ENCODE measurements around the gene FAM20C.
"Not testable (repeated sequence)": the region's sequence is repeated elsewhere in the genome, so short reads cannot be mapped to it uniquely, and the experiment has no call there.

The FAM20C gene

DNA sequence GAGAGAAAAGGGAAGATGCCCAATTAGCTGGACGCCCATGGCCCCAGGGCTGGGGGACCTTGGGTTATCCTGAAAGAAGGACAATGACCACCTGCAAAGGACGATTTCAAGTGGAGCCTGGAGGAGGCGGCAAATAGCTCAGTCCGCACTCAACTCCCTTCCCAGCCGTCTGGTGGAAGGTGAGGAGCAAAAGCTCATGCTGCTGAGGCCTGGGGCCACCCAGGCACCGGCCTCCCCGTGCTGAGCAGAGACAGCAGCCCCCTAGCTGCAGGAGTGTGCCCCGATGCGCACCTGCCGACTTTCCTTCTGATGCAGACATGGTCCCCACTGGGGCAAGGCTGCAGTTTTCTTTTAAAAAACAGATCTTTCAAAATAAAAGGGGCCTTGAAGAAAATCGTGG lies 7.9 kb downstream of the FAM20C start:
- TF ChIP-seq, protein P1, sequence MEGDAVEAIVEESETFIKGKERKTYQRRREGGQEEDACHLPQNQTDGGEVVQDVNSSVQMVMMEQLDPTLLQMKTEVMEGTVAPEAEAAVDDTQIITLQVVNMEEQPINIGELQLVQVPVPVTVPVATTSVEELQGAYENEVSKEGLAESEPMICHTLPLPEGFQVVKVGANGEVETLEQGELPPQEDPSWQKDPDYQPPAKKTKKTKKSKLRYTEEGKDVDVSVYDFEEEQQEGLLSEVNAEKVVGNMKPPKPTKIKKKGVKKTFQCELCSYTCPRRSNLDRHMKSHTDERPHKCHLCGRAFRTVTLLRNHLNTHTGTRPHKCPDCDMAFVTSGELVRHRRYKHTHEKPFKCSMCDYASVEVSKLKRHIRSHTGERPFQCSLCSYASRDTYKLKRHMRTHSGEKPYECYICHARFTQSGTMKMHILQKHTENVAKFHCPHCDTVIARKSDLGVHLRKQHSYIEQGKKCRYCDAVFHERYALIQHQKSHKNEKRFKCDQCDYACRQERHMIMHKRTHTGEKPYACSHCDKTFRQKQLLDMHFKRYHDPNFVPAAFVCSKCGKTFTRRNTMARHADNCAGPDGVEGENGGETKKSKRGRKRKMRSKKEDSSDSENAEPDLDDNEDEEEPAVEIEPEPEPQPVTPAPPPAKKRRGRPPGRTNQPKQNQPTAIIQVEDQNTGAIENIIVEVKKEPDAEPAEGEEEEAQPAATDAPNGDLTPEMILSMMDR (IDR thresholded peaks at IDR 0.05; ENCODE audit: low read depth, low read length), result no peak
- H3K4me3 ChIP-seq (ENCODE audit: low read depth, low read length), result no peak overlapping the region

DNA sequence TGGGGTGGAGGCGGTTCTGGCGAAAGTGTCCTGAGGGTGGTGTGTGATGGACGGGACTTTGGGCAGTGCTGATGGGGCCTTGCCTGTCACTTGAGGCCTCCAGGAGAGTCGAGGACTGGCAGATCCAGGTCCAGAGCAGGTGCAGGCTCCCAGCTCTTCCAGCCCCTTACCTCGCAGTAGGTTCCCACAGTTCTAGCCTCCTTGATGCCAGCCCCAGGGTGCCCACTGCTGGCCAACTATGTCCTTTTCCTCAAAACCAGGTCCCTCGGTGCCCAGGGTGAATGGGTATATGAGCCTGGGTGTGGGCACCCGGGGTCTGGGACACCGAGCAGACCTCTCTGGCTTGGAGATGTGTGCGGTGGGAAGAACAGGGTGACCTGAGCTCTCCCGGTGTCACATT lies 8.3 kb downstream of the FAM20C start:
- no peak overlapping the region for H3K4me3 ChIP-seq (ENCODE audit: low read depth, low read length)
- TF ChIP-seq, protein P1 (IDR thresholded peaks at IDR 0.05; ENCODE audit: low read depth, low read length), result no peak

DNA sequence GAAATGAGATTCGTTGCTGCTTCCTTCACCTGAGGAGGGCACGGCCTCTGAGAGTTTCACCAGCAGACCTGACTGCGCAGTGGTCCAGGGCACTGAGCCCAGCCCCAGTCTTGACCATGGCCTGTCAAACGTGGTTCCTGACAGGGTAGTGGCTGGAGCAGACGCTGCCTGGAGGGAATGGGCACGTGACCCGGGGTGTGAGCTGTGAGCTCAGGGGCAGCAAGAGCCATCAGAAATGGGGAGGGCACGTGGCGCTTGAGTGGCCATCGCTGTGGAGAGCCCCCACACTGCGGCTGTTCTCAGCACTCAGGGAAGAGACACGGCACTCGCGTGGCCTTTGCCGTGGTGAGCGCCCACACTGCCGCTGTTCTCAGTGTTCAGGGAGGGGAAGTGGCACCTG lies 12.0 kb downstream of the FAM20C start:
- TF ChIP-seq, protein P1 (IDR thresholded peaks at IDR 0.05; ENCODE audit: low read depth, low read length), result no peak
- H3K4me3 ChIP-seq (ENCODE audit: low read depth, low read length), result no peak overlapping the region

DNA sequence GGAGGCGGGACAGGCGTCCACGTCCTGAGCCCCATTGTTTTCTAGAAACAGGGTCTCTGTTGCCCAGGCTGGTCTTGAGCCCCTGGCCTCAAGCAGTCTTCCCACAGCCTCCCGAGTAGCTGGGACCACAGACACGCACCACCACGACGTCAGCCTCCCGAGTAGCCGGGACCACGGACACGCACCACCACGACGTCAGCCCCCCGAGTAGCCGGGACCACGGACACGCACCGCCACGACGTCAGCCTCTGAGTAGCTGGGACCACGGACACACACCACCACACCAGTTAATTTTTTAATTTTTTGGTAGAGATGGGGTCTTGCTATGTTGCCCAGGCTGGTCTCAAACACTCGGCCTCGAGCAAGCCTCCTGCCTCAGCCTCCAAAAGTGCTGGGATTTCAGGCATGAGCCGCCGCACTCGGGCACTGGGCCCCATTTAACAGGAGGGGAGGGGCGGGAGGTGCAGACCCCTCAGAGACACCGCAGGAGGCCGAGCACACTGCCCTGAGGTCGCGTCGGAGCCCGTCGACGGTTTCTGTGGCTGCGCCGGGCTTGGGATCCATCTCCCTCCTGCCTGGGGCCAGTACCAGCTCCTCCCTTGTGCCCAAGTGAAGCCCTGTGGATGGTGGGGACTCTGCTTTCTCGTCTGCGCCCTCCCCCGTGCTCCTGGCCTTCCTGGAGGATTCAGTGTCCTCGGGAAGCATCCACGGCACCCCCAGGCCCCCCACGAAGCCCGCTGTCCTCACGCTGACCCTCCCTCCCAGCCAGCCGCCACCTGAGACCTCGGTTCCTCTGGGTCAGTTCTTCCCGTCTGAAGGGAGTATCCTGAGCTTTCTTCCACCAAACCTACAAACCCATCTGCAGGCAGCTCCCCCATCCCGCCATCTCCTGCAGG lies 13.0 kb downstream of the FAM20C start:
- TF ChIP-seq, protein P1 (IDR thresholded peaks at IDR 0.05; ENCODE audit: low read depth, low read length), result no peak
- H3K4me3 ChIP-seq (ENCODE audit: low read depth, low read length), result no peak overlapping the region

DNA sequence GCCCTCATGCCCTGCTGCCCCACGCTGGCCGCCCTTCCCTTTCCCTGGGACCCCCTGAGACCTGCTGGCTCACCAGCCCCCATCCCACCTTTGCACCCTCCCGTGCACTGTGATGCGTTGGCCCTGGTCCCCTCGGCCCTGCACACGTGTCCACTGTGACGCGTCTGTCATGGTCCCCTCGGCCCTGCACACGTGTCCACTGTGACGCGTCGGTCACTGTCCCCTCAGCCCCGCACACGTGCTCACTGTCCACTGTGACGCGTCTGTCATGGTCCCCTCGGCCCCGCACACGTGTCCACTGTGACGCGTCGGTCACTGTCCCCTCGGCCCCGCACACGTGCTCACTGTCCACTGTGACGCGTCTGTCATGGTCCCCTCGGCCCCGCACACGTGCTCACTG lies 14.0 kb downstream of the FAM20C start:
- H3K4me3 ChIP-seq (ENCODE audit: low read depth, low read length), result not testable (repeated sequence)

DNA sequence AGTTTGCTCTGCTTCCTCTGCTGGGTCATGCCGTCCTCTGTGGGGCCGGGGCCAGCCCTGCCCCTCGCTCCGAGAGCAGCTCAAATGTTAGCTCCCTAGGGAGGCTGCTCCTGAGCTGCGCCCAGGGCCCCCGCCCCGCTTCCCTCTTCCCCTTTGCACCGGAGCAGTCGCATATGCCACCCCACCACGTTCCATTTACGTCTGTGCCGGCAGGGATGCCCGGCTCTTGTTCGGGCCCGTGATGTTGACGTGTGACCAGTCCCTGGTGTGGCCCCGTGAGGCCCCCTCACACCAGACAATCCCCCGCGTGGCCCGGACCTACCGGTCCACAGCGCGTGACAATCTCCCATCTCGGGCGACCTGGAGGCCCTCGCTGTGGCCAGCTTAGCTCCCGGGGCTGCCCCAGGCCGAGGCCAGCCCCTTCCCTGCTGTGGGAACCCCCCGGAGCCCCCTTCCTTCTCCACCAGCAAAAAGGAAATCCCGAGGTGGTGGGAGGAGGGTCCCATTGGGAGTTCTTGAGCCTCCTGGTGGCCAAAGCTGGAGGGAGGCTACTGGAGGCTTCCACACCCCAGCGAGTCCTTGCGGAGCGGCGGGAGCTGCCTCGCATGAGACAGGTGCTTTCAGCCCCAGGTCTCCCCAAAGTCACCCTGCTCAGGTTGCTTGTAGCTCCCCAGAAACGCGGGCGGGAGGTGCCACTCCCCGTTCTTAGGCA lies 15.2 kb downstream of the FAM20C start:
- TF ChIP-seq, protein P1 (IDR thresholded peaks at IDR 0.05; ENCODE audit: low read depth, low read length), result peak; percentile 20; the same call in 1 of the 2 replicates
- no peak overlapping the region for H3K4me3 ChIP-seq (ENCODE audit: low read depth, low read length)

DNA sequence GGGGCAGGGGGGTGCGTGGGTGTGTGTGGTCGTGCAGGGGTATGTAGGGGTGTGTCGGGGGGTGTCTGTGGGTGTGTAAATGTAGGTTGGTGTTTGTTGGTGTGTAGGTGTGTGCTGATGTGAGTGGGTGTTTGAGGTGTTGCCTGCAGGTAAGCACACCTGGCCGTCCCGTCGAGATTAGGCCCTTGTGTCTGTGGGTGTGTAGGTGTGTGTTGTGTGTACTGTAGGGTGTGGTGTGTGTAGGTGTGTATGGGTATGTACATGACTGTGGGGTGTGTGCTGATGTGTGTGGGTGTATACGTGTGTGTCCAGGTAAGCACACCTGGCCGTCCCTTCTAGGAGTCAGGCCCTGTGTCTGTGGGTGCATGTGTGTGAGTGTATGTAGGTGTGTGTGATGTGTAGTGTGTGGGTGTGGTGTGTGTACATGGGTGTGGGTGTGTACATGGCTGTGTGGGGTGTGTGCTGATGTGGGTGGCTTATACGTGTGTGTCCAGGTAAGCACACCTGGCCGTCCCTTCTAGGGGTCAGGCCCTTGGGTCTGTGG lies 15.8 kb downstream of the FAM20C start:
- TF ChIP-seq, protein P1 (IDR thresholded peaks at IDR 0.05; ENCODE audit: low read depth, low read length), result no peak
- H3K4me3 ChIP-seq (ENCODE audit: low read depth, low read length), result no peak overlapping the region
